ENCODE data around the gene RERE.

DNA sequence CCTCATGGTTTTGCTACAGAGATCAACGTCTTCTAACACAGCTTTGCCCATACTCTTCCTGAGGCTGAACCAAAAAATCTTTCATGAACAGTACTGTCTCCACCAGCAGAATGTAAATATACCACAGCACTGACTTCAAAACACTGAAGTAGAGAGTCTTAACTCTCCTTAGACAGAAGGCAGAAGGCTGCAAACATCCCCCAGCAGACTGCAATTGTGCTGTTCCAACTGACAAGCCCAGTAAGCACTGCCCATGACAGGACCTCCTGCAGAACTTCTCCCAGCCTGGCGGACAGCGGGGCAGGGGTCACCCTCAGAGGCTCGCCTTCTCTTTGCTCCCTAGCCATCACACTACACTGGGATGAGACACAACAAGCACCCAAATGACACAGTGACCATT, 218.7 kb downstream of the RERE start:
- TF ChIP-seq, protein P1, sequence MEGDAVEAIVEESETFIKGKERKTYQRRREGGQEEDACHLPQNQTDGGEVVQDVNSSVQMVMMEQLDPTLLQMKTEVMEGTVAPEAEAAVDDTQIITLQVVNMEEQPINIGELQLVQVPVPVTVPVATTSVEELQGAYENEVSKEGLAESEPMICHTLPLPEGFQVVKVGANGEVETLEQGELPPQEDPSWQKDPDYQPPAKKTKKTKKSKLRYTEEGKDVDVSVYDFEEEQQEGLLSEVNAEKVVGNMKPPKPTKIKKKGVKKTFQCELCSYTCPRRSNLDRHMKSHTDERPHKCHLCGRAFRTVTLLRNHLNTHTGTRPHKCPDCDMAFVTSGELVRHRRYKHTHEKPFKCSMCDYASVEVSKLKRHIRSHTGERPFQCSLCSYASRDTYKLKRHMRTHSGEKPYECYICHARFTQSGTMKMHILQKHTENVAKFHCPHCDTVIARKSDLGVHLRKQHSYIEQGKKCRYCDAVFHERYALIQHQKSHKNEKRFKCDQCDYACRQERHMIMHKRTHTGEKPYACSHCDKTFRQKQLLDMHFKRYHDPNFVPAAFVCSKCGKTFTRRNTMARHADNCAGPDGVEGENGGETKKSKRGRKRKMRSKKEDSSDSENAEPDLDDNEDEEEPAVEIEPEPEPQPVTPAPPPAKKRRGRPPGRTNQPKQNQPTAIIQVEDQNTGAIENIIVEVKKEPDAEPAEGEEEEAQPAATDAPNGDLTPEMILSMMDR (conservative IDR thresholded peaks at IDR 0.05; ENCODE audit: low read length): no peak
- no peak for TF ChIP-seq EZH2phosphoT487 (IDR thresholded peaks at IDR 0.05; ENCODE audit: borderline replicate concordance, low read depth, low read length)

All from OCI-LY7 (cell line).